Measurements from ENCODE around the gene DOCK4.
A peak's percentile ranks its signal among the peaks of the same experiment; 100 is the strongest.

Gene DOCK4

DNA sequence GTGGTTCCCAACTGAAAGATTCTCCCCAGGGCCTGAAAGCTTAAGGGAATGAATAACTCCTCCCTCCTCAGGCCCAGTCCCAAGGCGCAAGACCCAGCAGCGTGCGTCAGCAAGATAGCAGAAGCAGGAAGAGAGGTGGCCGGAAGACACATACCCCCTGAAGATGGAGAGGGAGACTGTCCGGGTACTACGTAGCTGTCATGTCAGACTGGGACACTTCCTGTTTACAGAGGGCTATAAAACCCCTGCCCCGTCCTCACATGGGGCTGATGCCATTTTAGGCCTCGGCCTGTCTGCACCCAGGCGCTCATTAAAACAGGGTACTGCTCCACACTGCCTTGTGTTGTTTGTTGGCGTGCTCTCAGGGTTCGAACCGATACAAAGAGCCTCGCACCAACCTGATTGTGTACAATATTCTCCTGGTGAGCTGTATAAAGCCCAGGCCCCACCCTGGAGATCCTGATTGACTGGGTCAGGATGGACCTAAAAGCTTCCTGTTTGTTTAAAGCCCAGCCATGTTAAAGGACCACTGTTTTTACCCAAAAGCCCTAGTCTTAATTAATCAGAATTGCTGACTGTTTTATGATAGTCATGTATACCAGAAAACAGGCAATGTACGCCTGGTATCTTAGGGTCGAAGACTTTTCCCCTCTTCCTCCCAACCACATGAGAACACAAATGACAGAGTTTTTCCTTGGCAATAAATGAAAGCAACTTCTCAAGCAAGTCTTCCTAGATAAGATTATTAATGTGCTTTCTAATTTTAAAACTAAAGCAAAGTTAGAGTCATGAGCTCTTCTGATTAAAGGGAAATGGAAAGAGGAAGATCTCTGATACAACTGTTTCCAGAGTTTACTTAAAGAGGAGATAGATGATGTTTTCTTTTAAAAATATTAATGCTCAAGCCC lies 251.5 kb downstream of the DOCK4 start:
- Mint-ChIP-seq H3K27ac (ENCODE audit: low read depth) (no peak overlapping the region), H3K4me3 (no peak overlapping the region)

DNA sequence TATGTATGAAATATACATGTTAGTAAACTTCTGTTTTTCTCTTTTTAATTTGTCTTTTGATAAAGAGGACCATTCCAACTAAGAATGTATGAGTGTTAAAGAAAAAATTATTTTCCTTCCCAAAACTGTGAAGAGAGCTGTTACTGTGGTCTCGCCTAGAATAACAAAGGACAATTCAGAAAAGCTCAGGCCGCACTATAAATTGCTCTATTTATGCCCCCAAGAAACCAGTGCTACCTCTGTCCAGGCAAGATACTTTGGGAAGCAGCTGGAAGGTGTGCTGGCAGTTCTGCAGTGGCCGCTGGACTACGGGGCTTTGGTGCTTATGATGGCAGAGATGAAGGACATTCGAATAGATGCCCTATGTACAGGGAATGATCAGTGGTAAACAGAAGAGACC lies 252.1 kb downstream of the DOCK4 start:
- no peaks in the 10 kb centered on the region for H3K9me3 Mint-ChIP-seq
- H3K27ac Mint-ChIP-seq (ENCODE audit: low read depth): no peak overlapping the region
- H3K36me3 Mint-ChIP-seq (ENCODE audit: insufficient read depth): no peaks in the 10 kb centered on the region
- no peak overlapping the region for H3K4me3 Mint-ChIP-seq
- H3K27me3 Mint-ChIP-seq: no peaks in the 10 kb centered on the region
- DNase-seq (ENCODE audit: low spot score in 2 of 2): no peak
- no peak for ATAC-seq (replicated peaks; ENCODE audit: extremely low read depth, poor library complexity, severe bottlenecking)
- no peaks in the 10 kb centered on the region for H3K4me1 Mint-ChIP-seq

More for the DNA sequence above, 251.5 kb downstream of the DOCK4 start:
- Mint-ChIP-seq H3K9me3 (no peaks in the 10 kb centered on the region), H3K27me3 (no peaks in the 10 kb centered on the region), H3K4me1 (no peaks in the 10 kb centered on the region), H3K36me3 (ENCODE audit: insufficient read depth) (no peaks in the 10 kb centered on the region)
- ATAC-seq (replicated peaks; ENCODE audit: extremely low read depth, poor library complexity, severe bottlenecking): no peak
- DNase-seq (ENCODE audit: low spot score in 2 of 2): no peak

DNA sequence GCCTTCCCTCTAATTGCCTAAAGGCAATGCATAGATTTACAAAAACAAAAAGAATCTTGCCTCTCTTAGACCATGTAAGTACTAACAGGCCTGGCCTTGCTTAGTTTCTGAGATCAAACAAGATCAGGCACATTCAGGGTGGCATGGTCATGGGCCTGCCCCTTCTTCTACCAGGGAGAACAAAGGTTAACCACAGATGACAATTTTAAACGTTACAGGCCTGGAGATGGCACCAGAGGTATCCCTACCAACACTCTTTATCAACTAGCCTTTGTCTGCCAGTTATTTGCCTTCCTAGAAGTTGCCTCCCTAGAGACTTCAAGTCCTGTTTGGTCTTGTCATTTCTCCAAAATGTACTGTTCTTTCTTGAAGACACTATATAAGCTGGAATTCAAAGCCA lies 252.6 kb downstream of the DOCK4 start:
- Mint-ChIP-seq H3K9me3 (no peaks in the 10 kb centered on the region), H3K4me1 (no peaks in the 10 kb centered on the region), H3K36me3 (ENCODE audit: insufficient read depth) (no peaks in the 10 kb centered on the region), H3K27me3 (no peaks in the 10 kb centered on the region), H3K4me3 (no peak overlapping the region), H3K27ac (ENCODE audit: low read depth) (no peak overlapping the region)
- ATAC-seq (replicated peaks; ENCODE audit: extremely low read depth, poor library complexity, severe bottlenecking) (no peak), DNase-seq (ENCODE audit: low spot score in 2 of 2) (no peak)

DNA sequence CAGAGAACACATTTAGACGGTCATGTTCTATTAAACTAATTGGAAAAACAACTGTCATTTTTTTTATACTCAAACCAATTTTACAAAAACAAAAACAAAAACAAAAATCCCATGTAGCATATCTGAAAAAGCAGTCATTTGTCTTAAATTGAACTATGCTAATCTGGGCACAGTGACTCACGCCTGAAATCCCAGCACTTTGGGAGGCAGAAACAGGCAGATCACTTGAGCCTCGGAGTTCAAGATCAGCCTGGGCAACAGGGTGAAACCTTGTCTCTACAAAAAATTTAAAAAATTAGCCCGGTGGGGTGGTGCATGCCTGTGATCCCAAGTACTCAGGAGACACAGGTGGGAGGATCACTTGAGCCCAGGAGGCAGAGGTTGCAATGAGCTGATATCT lies 253.4 kb downstream of the DOCK4 start:
- DNase-seq (ENCODE audit: low spot score in 2 of 2): no peak
- Mint-ChIP-seq H3K4me3 (no peak overlapping the region), H3K36me3 (ENCODE audit: insufficient read depth) (no peaks in the 10 kb centered on the region), H3K27me3 (no peaks in the 10 kb centered on the region), H3K27ac (ENCODE audit: low read depth) (no peak overlapping the region), H3K4me1 (no peaks in the 10 kb centered on the region), H3K9me3 (no peaks in the 10 kb centered on the region)
- ATAC-seq (replicated peaks; ENCODE audit: extremely low read depth, poor library complexity, severe bottlenecking): no peak

DNA sequence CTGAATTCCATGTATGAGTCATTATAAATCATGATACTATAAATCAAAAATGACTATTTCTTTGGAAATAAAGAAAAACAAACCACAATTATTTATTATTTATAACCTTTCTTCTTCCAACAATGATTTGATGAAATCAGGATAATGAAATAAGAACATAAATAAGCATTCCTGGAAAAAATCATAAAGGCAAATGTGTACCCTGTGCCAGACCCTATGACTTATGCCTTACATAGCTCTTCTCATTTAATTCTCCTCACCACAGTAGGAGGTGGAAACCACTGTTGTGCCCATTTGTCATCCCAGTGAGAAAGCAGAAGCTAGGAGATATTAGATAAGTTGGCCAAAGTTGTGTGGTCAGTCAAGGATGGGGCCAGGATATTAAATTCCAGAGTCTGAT lies 255.1 kb downstream of the DOCK4 start:
- H3K9me3 Mint-ChIP-seq: no peaks in the 10 kb centered on the region
- H3K4me1 Mint-ChIP-seq: no peaks in the 10 kb centered on the region
- ATAC-seq (replicated peaks; ENCODE audit: extremely low read depth, poor library complexity, severe bottlenecking): no peak
- no peak overlapping the region for H3K4me3 Mint-ChIP-seq
- no peak for DNase-seq (ENCODE audit: low spot score in 2 of 2)
- H3K36me3 Mint-ChIP-seq (ENCODE audit: insufficient read depth): peaks cover 1% of the 10 kb centered on the region
- no peak overlapping the region for H3K27ac Mint-ChIP-seq (ENCODE audit: low read depth)
- H3K27me3 Mint-ChIP-seq: peaks cover 8% of the 10 kb centered on the region

DNA sequence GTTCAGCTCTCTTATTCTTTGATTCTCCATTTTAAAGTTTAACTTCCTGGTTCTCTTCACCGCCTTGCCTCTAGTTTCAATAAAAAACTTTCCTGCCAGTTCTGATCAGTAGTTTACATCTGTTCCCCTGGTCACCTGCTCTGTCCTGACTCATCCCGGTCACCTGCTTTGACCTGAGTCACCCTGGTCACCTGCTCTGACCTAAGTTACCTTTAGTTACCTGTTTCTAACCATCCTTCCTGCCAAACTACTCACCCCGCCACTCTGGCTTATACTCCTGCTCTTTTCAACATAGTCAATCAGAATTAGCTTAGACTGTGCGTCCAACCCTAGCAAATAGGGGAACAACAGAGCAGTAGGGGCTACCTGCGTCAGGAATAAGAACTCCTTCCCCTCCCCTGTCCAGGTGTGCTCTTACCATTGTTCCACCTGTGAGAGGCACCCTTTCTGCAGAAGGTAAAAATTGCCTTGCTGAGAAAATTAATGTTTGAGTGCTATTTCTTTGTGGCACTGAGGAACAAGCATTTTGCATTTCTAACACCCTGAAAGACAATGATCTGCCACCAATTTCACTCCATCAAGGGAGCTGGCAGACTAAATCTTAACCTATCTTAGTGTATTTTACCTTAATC lies 263.6 kb downstream of the DOCK4 start:
- Mint-ChIP-seq H3K9me3 (peaks cover 16% of the 10 kb centered on the region), H3K27ac (ENCODE audit: low read depth) (no peak overlapping the region), H3K36me3 (ENCODE audit: insufficient read depth) (peaks cover 1% of the 10 kb centered on the region), H3K4me3 (no peak overlapping the region), H3K4me1 (no peaks in the 10 kb centered on the region), H3K27me3 (peaks cover 8% of the 10 kb centered on the region)
- no peak for DNase-seq (ENCODE audit: low spot score in 2 of 2)
- ATAC-seq (replicated peaks; ENCODE audit: extremely low read depth, poor library complexity, severe bottlenecking): no peak

DNA sequence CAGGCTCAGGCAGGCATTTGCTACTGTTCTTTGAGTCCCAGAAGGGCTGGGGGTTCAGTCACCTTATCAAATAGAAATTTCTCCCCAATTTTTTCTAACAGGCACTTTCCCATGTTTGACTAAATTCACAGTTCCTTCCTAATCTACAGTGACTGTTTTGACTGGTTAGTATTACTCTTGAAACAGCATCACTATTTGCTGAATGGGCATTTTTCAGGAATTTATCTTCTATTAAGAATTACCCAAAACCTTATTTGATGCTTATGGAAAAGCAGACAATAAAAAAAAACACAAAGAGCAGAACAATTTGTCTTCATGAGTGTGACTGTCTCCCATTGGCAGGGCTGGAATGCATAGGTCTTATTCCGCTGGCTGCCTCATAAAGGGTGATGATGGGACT lies 269.0 kb downstream of the DOCK4 start:
- peaks cover 9% of the 10 kb centered on the region for H3K9me3 Mint-ChIP-seq
- no peak overlapping the region for H3K4me3 Mint-ChIP-seq
- H3K27ac Mint-ChIP-seq (ENCODE audit: low read depth): no peak overlapping the region
- H3K27me3 Mint-ChIP-seq: no peaks in the 10 kb centered on the region
- no peaks in the 10 kb centered on the region for H3K4me1 Mint-ChIP-seq
- no peaks in the 10 kb centered on the region for H3K36me3 Mint-ChIP-seq (ENCODE audit: insufficient read depth)
- ATAC-seq (replicated peaks; ENCODE audit: extremely low read depth, poor library complexity, severe bottlenecking) (no peak), DNase-seq (ENCODE audit: low spot score in 2 of 2) (no peak)

DNA sequence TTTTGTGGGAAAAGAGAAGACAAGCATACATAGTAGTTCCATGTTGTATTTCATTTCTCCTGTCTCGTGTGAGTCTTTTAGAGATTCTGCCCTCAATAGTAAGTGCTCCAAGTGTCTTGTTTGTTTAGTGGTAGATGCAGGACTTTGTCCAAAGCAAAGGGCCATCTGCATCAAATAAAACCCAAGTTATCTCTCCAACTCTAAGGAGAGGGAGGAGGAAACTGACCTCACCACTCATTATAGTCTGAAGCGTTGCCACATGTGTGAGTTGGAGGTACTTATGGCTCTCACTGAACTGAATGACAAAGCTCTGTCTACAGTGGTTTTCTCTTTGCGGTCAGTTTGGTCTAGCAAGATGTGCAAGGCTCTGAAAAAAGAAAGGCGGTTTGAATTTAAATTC lies 272.6 kb downstream of the DOCK4 start:
- Mint-ChIP-seq H3K4me1 (no peaks in the 10 kb centered on the region), H3K36me3 (ENCODE audit: insufficient read depth) (no peaks in the 10 kb centered on the region), H3K9me3 (no peaks in the 10 kb centered on the region), H3K27me3 (no peaks in the 10 kb centered on the region), H3K27ac (ENCODE audit: low read depth) (no peak overlapping the region), H3K4me3 (no peak overlapping the region)
- ATAC-seq (replicated peaks; ENCODE audit: extremely low read depth, poor library complexity, severe bottlenecking): no peak
- no peak for DNase-seq (ENCODE audit: low spot score in 2 of 2)

DNA sequence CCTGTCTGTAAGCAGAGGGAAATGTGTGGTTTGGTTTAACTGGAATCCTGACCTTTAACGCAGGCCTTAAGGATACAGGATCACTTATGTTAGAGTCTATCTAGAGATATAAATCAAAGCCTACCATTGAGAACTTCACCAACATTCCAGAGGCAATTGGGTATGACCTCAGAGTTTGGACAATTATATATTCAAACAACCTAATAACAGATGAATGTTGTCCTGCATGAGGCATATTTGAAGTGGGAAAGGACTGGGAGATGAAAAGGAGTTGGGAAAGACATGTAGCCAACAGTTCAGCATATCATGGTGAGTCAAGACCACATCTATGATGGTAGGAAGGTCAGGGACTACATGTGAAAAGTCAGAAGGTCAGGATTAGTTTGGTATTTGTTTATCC lies 274.2 kb downstream of the DOCK4 start:
- no peak overlapping the region for H3K27ac Mint-ChIP-seq (ENCODE audit: low read depth)
- no peaks in the 10 kb centered on the region for H3K9me3 Mint-ChIP-seq
- no peak overlapping the region for H3K4me3 Mint-ChIP-seq
- ATAC-seq (replicated peaks; ENCODE audit: extremely low read depth, poor library complexity, severe bottlenecking) (no peak), DNase-seq (ENCODE audit: low spot score in 2 of 2) (no peak)
- H3K27me3 Mint-ChIP-seq: no peaks in the 10 kb centered on the region
- no peaks in the 10 kb centered on the region for H3K36me3 Mint-ChIP-seq (ENCODE audit: insufficient read depth)
- no peaks in the 10 kb centered on the region for H3K4me1 Mint-ChIP-seq

DNA sequence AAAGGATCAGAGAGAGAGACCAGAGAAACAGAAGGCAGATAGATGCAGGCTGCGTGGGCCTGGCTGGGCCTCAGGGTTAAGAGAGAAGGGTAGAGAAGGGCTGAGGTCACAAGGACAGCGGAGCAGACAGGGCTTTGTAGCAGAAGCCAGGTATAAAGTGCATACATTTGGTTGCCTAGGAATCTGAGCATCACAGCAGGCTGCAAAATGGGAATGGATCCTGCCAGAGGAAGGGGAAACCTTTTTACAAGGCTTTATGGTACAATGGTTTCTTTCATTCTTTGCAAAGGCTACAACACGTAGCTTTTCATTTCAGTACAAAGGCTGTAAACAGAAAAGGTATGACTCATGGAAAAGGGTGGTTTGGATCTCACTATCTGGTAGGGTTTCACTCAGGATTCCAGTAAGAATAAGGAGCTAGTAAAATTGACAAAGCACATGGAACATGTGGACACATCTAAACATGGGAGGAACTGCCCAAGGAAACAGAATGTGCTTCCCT lies 275.1 kb downstream of the DOCK4 start:
- no peaks in the 10 kb centered on the region for H3K9me3 Mint-ChIP-seq
- H3K4me1 Mint-ChIP-seq: no peaks in the 10 kb centered on the region
- no peaks in the 10 kb centered on the region for H3K36me3 Mint-ChIP-seq (ENCODE audit: insufficient read depth)
- H3K27ac Mint-ChIP-seq (ENCODE audit: low read depth): peak overlapping the region; percentile 39
- ATAC-seq (replicated peaks; ENCODE audit: extremely low read depth, poor library complexity, severe bottlenecking) (no peak), DNase-seq (ENCODE audit: low spot score in 2 of 2) (no peak)
- no peak overlapping the region for H3K4me3 Mint-ChIP-seq
- H3K27me3 Mint-ChIP-seq: no peaks in the 10 kb centered on the region

DNA sequence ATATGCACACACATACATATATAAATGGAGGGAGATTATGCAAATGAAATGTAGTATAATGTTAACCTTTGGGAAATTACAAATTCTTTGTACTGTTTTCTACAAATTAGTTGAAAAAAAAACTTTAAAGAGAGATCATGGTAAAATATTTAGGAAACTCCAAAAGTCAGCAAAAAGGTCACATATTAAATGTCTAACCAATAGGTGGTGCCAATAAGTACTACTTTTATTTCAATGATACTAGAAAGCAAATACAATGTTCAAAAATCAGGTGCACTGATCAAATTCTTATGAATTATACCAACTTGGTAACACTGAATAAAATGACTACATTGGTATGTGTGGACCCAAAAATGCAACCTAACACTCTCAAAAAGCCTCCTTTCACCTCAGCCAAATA lies 276.9 kb downstream of the DOCK4 start:
- H3K4me3 Mint-ChIP-seq: no peak overlapping the region
- no peaks in the 10 kb centered on the region for H3K9me3 Mint-ChIP-seq
- H3K4me1 Mint-ChIP-seq: no peaks in the 10 kb centered on the region
- no peaks in the 10 kb centered on the region for H3K27me3 Mint-ChIP-seq
- H3K27ac Mint-ChIP-seq (ENCODE audit: low read depth): no peak overlapping the region
- DNase-seq (ENCODE audit: low spot score in 2 of 2): no peak
- ATAC-seq (replicated peaks; ENCODE audit: extremely low read depth, poor library complexity, severe bottlenecking): no peak
- H3K36me3 Mint-ChIP-seq (ENCODE audit: insufficient read depth): no peaks in the 10 kb centered on the region

DNA sequence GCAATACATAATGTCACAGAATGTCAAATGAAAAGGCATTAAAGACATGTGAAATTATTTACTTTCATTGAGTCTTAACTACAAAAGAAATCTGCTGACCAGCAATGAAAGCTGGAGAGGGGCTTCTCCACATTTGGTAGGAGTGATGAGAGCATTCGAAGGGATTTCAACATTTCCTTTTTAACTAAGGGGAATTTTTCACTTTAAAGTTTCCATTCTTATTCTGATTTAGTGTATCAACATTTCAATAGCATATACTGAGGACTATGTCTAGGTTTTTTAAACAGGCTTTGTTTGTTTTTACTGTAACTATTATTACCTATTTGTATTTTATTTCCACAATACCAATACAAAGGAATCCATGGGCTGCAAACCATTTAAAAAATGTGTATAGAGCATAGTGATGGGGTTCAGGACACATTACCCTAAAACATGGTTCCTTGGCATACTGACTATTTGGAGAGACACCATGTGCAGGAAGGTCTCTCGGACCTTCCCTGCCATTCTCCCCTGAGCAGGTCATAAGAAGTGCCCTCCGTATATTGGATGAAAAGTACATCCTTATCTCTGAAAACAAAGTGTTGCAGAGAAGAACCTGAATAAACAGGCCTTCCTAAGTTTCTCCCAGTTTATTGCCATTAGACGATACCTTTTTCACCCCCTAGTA lies 278.7 kb downstream of the DOCK4 start:
- H3K9me3 Mint-ChIP-seq: no peaks in the 10 kb centered on the region
- H3K4me1 Mint-ChIP-seq: no peaks in the 10 kb centered on the region
- H3K27me3 Mint-ChIP-seq: no peaks in the 10 kb centered on the region
- DNase-seq (ENCODE audit: low spot score in 2 of 2): no peak
- H3K36me3 Mint-ChIP-seq (ENCODE audit: insufficient read depth): no peaks in the 10 kb centered on the region
- no peak overlapping the region for H3K4me3 Mint-ChIP-seq
- no peak overlapping the region for H3K27ac Mint-ChIP-seq (ENCODE audit: low read depth)
- no peak for ATAC-seq (replicated peaks; ENCODE audit: extremely low read depth, poor library complexity, severe bottlenecking)

DNA sequence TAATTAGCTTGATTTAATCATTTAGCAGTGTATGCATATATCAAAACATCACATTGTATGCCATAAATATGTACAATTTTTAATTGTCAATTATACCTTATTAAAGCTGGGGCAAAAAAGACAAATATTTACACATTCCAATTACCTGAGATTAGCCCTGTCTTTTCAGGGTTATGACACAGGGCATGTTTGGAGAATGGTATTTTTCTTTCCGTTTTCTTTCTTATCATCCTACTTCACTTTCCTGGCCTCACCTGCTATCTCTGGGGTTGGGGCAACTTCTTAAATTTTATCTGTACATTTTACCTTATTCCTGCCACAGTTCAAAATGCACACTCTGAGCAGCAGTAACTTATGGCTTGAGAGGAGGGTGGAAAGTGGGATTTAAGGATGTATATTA lies 285.9 kb downstream of the DOCK4 start:
- H3K27me3 Mint-ChIP-seq: no peaks in the 10 kb centered on the region
- no peaks in the 10 kb centered on the region for H3K4me1 Mint-ChIP-seq
- no peaks in the 10 kb centered on the region for H3K9me3 Mint-ChIP-seq
- no peak overlapping the region for H3K4me3 Mint-ChIP-seq
- H3K27ac Mint-ChIP-seq (ENCODE audit: low read depth): no peak overlapping the region
- ATAC-seq (replicated peaks; ENCODE audit: extremely low read depth, poor library complexity, severe bottlenecking): no peak
- no peak for DNase-seq (ENCODE audit: low spot score in 2 of 2)
- no peaks in the 10 kb centered on the region for H3K36me3 Mint-ChIP-seq (ENCODE audit: insufficient read depth)
